GM12878 (cell line): ENCODE measurements around the gene SLC22A31.

Experiments used
- CREB1 ChIP-seq: IDR thresholded peaks from 2 replicates; pipeline ENCODE4 v1.6.1; 2012; ENCODE audit warnings: low read depth, mild to moderate bottlenecking, inconsistent platforms
- CTCF ChIP-seq, 3 experiments: IDR thresholded peaks in 2 of 3; conservative IDR thresholded peaks in 1 of 3; 2 replicates each; pipeline ENCODE4 v1.5.1; 2011; ENCODE audit warnings: low read depth in 3 of 3, low read length in 3 of 3, mild to moderate bottlenecking in 3 of 3, control low read depth in 2 of 3, moderate library complexity in 2 of 3, inconsistent platforms in 1 of 3, mixed read lengths in 1 of 3; ENCODE audit not compliant: control insufficient read depth in 2 of 3, insufficient read depth in 1 of 3; ENCODE audit errors: extremely low read depth in 1 of 3
- EGR1 ChIP-seq, 2 experiments: IDR thresholded peaks; 1 replicate in 1 of 2; 2 replicates in 1 of 2; pipeline ENCODE4 v1.6.1; 2011 to 2012; ENCODE audit warnings: low read depth in 2 of 2, low read length in 2 of 2, borderline replicate concordance in 1 of 2, mild to moderate bottlenecking in 1 of 2, moderate library complexity in 1 of 2
- HDGF ChIP-seq: fragments of 450-650 bp; IDR thresholded peaks from 2 replicates; pipeline ENCODE4 v1.6.1; 2016; ENCODE audit warnings: antibody characterized with exemption
- JUND ChIP-seq: IDR thresholded peaks from 2 replicates; pipeline ENCODE4 v1.6.1; 2012; ENCODE audit warnings: low read depth, mild to moderate bottlenecking, low read length, improper control_type of control experiment, moderate library complexity
- POLR2A ChIP-seq: IDR thresholded peaks from 2 replicates; pipeline ENCODE4 v1.6.1; 2011; ENCODE audit warnings: low read depth, mild to moderate bottlenecking, low read length
- POLR2AphosphoS5 ChIP-seq: IDR thresholded peaks from 2 replicates; pipeline ENCODE4 v1.6.1; 2011; ENCODE audit warnings: mild to moderate bottlenecking, low read length, inconsistent platforms
- RAD21 ChIP-seq: IDR thresholded peaks from 2 replicates; pipeline ENCODE4 v1.6.1; 2011; ENCODE audit warnings: mild to moderate bottlenecking, low read depth, low read length, moderate library complexity; ENCODE audit not compliant: insufficient read depth
- SRF ChIP-seq, 2 experiments: IDR thresholded peaks; 2 replicates each; pipeline ENCODE4 v1.6.1; 2011; ENCODE audit warnings: low read depth in 2 of 2, low read length in 2 of 2, mild to moderate bottlenecking in 1 of 2, moderate library complexity in 1 of 2
- TAF1 ChIP-seq: IDR thresholded peaks from 2 replicates; pipeline ENCODE4 v1.6.1; 2011; ENCODE audit warnings: mild to moderate bottlenecking, low read depth, low read length, borderline replicate concordance
- ZNF274 ChIP-seq: IDR thresholded peaks from one replicate; pipeline ENCODE4 v1.8.0; 2011; ENCODE audit not compliant: insufficient read length, insufficient read depth
- TF ChIP-seq, protein P1 (sequence below): IDR thresholded peaks from 2 replicates; pipeline ENCODE4 v1.6.1; 2011; ENCODE audit warnings: low read depth, low read length, improper control_type of control experiment, borderline replicate concordance

DNA sequence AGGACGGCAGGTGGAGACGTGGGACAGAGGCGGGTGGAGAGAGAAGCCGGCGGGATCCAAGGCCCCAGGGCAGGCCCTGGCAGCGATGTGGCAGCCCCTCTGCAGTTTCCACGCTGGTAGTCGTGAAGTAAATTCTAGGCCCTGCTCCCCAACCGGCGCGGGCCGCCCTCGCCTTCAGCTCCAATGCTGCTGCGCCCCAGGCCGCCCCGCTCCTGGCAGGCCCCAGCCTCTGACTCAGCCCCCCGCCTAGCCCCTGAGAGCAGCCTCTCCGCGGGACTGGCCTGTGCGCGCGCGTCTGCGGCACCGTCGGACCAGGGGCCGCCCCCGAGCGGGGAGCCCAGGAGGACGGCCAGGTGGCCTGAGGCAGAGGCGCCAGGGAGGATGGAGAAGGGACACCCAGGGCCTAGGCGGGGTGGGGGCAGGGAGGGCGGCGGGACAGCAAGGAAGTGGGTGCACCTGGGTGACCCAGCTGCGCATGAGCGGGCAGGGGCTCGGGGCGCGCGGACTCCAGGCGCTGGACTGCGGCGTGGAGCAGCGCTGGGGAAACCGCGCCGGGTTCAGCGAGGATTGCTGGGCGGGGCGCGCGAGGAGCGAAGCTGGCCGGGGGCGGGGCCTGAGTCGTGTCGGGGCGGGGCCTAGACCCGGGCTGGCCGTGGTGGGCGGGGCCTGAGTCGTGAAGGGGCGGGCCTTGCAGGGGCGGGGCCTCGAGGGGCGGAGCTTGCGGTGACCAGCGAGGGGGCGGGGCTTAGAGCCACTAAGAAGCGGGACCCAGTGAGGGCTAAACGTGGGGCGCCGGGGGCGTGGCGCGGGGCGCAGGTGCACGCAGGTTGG lies 46.8 kb upstream of the SLC22A31 start:
- TF ChIP-seq EGR1 (IDR thresholded peaks at IDR 0.05; ENCODE audit: borderline replicate concordance in 1 of 2, low read depth in 2 of 2, low read length in 2 of 2) (0 out of 3 replicates have a peak, but pooled peaks of 1 of the 2 experiments have one; percentile 35), CTCF (IDR thresholded peaks at IDR 0.05 in 2 of 3, conservative IDR thresholded peaks at IDR 0.05 in 1 of 3; ENCODE audit: control insufficient read depth in 2 of 3, extremely low read depth in 1 of 3, insufficient read depth in 1 of 3, low read depth in 3 of 3, low read length in 3 of 3) (no peak), CREB1 (no peak), SRF (IDR thresholded peaks at IDR 0.05; ENCODE audit: low read depth in 2 of 2, low read length in 2 of 2) (no peak), JUND (no peak), ZNF274 (no peak), HDGF (no peak), POLR2A (0 out of 2 replicates have a peak, but pooled peaks have one; percentile 53), POLR2AphosphoS5 (no peak), TAF1 (no peak), RAD21 (no peak)
- TF ChIP-seq, protein P1, sequence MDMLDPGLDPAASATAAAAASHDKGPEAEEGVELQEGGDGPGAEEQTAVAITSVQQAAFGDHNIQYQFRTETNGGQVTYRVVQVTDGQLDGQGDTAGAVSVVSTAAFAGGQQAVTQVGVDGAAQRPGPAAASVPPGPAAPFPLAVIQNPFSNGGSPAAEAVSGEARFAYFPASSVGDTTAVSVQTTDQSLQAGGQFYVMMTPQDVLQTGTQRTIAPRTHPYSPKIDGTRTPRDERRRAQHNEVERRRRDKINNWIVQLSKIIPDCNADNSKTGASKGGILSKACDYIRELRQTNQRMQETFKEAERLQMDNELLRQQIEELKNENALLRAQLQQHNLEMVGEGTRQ, result no peak
